Nephron progenitor cell (in vitro differentiated cells): Measurements from ENCODE around the gene DNAJC17.

Source experiments
- DNase-seq: peaks from one replicate; pipeline ENCODE4 v3.0.0; 2021
- H3K27ac Mint-ChIP-seq: 2 replicates; pipeline ENCODE4 v1.8.0; 2021; ENCODE audit warnings: mild to moderate bottlenecking, moderate library complexity, mixed read lengths
- H3K27me3 Mint-ChIP-seq: 2 replicates; pipeline ENCODE4 v1.8.0; 2021; ENCODE audit warnings: mild to moderate bottlenecking, low read depth, mixed read lengths; ENCODE audit not compliant: poor library complexity
- H3K36me3 Mint-ChIP-seq: 2 replicates; pipeline ENCODE4 v1.8.0; 2021; ENCODE audit warnings: low read depth, mixed read lengths
- H3K4me1 Mint-ChIP-seq: 2 replicates; pipeline ENCODE4 v1.8.0; 2021; ENCODE audit warnings: mixed read lengths
- H3K4me3 Mint-ChIP-seq: 2 replicates; pipeline ENCODE4 v1.8.0; 2021; ENCODE audit warnings: mild to moderate bottlenecking, moderate library complexity, mixed read lengths
- H3K9me3 Mint-ChIP-seq: 2 replicates; pipeline ENCODE4 v1.8.0; 2021; ENCODE audit warnings: mild to moderate bottlenecking, moderate library complexity, mixed read lengths
- CTCF ChIP-seq: fragments of 200-600 bp; sonication (generic); IDR thresholded peaks from 2 replicates; pipeline ENCODE4 v1.5.0; 2021; ENCODE audit warnings: antibody characterized with exemption

The DNAJC17 gene

GRCh38 chr15:40743485-40743901, 63.8 kb downstream of the DNAJC17 start:
- TF ChIP-seq CTCF: no peak
- H3K27me3 Mint-ChIP-seq: peaks cover 5% of the 10 kb centered on the region
- no peak overlapping the region for H3K4me3 Mint-ChIP-seq
- peaks cover 21% of the 10 kb centered on the region for H3K36me3 Mint-ChIP-seq
- peaks cover 15% of the 10 kb centered on the region for H3K4me1 Mint-ChIP-seq
- H3K27ac Mint-ChIP-seq: peak overlapping the region; percentile 93
- H3K9me3 Mint-ChIP-seq: no peaks in the 10 kb centered on the region
- no peak for DNase-seq

- TF ChIP-seq CTCF: no peak
- Mint-ChIP-seq H3K27ac (peak overlapping the region; percentile 98), H3K4me1 (peaks cover 32% of the 10 kb centered on the region), H3K36me3 (peaks cover 32% of the 10 kb centered on the region), H3K9me3 (no peaks in the 10 kb centered on the region), H3K4me3 (no peak overlapping the region), H3K27me3 (peaks cover 5% of the 10 kb centered on the region)
- no peak for DNase-seq
These were observed 67.4 kb downstream of the DNAJC17 start for GRCh38 chr15:40739854-40740253.

GRCh38 chr15:40739047-40739446, 68.2 kb downstream of the DNAJC17 start:
- Mint-ChIP-seq H3K4me3 (no peak overlapping the region), H3K9me3 (no peaks in the 10 kb centered on the region), H3K4me1 (peaks cover 24% of the 10 kb centered on the region), H3K27ac (peak overlapping the region; percentile 88), H3K36me3 (peaks cover 37% of the 10 kb centered on the region), H3K27me3 (peaks cover 5% of the 10 kb centered on the region)
- TF ChIP-seq CTCF: no peak
- DNase-seq: no peak

GRCh38 chr15:40737048-40737447, 70.2 kb downstream of the DNAJC17 start:
- Mint-ChIP-seq H3K27me3 (no peaks in the 10 kb centered on the region), H3K36me3 (peaks cover 37% of the 10 kb centered on the region), H3K4me1 (peaks cover 21% of the 10 kb centered on the region), H3K27ac (peak overlapping the region; percentile 98), H3K9me3 (no peaks in the 10 kb centered on the region), H3K4me3 (peak overlapping the region; percentile 21)
- DNase-seq: no peak
- no peak for TF ChIP-seq CTCF

GRCh38 chr15:40736575-40736974, 70.7 kb downstream of the DNAJC17 start:
- no peak overlapping the region for H3K4me3 Mint-ChIP-seq
- no peaks in the 10 kb centered on the region for H3K9me3 Mint-ChIP-seq
- H3K4me1 Mint-ChIP-seq: peaks cover 21% of the 10 kb centered on the region
- peak overlapping the region; percentile 98 for H3K27ac Mint-ChIP-seq
- no peaks in the 10 kb centered on the region for H3K27me3 Mint-ChIP-seq
- peaks cover 42% of the 10 kb centered on the region for H3K36me3 Mint-ChIP-seq
- DNase-seq: no peak
- TF ChIP-seq CTCF: no peak

- Mint-ChIP-seq H3K27ac (peak overlapping the region; percentile 74), H3K4me3 (no peak overlapping the region), H3K36me3 (peaks cover 61% of the 10 kb centered on the region), H3K4me1 (peaks cover 3% of the 10 kb centered on the region), H3K27me3 (no peaks in the 10 kb centered on the region), H3K9me3 (no peaks in the 10 kb centered on the region)
- no peak for DNase-seq
- TF ChIP-seq CTCF: no peak
These were observed 76.2 kb downstream of the DNAJC17 start for GRCh38 chr15:40731034-40731433.
